Activated CD4-positive, alpha-beta T cell treated with anti-CD3 and anti-CD28 coated beads, Interleukin-2, amount 10 ng/mL, durations not matched to agents 7 days and 5 days (primary cell): ENCODE data around the gene KCNT1. TPM values are rescaled to one million over a fixed set of nuclear protein-coding genes. Genes with fewer than 3 reads are reported as not detected.

Source experiments
- CTCF ChIA-PET: fragments of 350-600 bp; sonication (Branson Sonifier 250); formaldehyde crosslinking; loops from one replicate; lab custom pipeline; 2021; ENCODE audit warnings: antibody characterized with exemption; lab: Charles Lee
- POLR2A ChIA-PET: fragments of 350-600 bp; sonication (Branson Sonifier 250); formaldehyde crosslinking; loops from one replicate; lab custom pipeline; 2021; ENCODE audit warnings: antibody characterized with exemption; lab: Charles Lee
- DNase-seq: peaks from one replicate; pipeline ENCODE4 v3.0.0-alpha.2; 2020
- H3K27ac Mint-ChIP-seq: one replicate; pipeline ENCODE4 v1.8.0; 2021; ENCODE audit warnings: mild to moderate bottlenecking, moderate library complexity, mixed read lengths
- H3K27me3 Mint-ChIP-seq: one replicate; pipeline ENCODE4 v1.8.0; 2021; ENCODE audit warnings: mixed read lengths
- H3K36me3 Mint-ChIP-seq: one replicate; pipeline ENCODE4 v1.8.0; 2021; ENCODE audit warnings: low read depth, mixed read lengths
- H3K4me1 Mint-ChIP-seq: one replicate; pipeline ENCODE4 v1.8.0; 2021; ENCODE audit warnings: mixed read lengths
- H3K4me3 Mint-ChIP-seq: one replicate; pipeline ENCODE4 v1.8.0; 2021; ENCODE audit warnings: mild to moderate bottlenecking, moderate library complexity, mixed read lengths
- H3K9me3 Mint-ChIP-seq: one replicate; pipeline ENCODE4 v1.8.0; 2021; ENCODE audit warnings: mixed read lengths
- total RNA-seq, 2 experiments: library from RNA; stranded (reverse); gene quantifications; one replicate each; pipeline ENCODE4 v1.2.3, GENCODE V29; 2021

Gene KCNT1
- total RNA-seq, 2 experiments from 2014 or later: 0.08 TPM; not detected in 1

GRCh38 chr9:135785013-135785575, 83.1 kb downstream of the KCNT1 start:
- POLR2A ChIA-PET: no interaction called here
- Mint-ChIP-seq H3K9me3 (no peaks in the 10 kb centered on the region), H3K36me3 (no peaks in the 10 kb centered on the region), H3K27me3 (no peaks in the 10 kb centered on the region), H3K4me3 (no peak overlapping the region), H3K27ac (no peak overlapping the region), H3K4me1 (no peaks in the 10 kb centered on the region)
- DNase-seq: no peak
- CTCF ChIA-PET: no interaction called here

GRCh38 chr9:135786146-135786690, 84.2 kb downstream of the KCNT1 start:
- Mint-ChIP-seq H3K4me3 (no peak overlapping the region), H3K4me1 (no peaks in the 10 kb centered on the region), H3K27me3 (no peaks in the 10 kb centered on the region), H3K36me3 (no peaks in the 10 kb centered on the region), H3K9me3 (no peaks in the 10 kb centered on the region), H3K27ac (no peak overlapping the region)
- ChIA-PET CTCF (interaction anchor here (0.7 kb wide), 1 partner anchor 463 kb away, joined by 3 read pairs; no protein-coding TSS in a partner anchor), POLR2A (no interaction called here)
- DNase-seq: no peak

- ChIA-PET CTCF (interaction anchor here (1.4 kb wide), 1 partner anchor 25 kb away, joined by 3 read pairs; no protein-coding TSS in a partner anchor), POLR2A (no interaction called here)
- no peak for DNase-seq
- Mint-ChIP-seq H3K4me1 (no peaks in the 10 kb centered on the region), H3K27ac (no peak overlapping the region), H3K4me3 (no peak overlapping the region), H3K9me3 (no peaks in the 10 kb centered on the region), H3K27me3 (no peaks in the 10 kb centered on the region), H3K36me3 (no peaks in the 10 kb centered on the region)
Observed at GRCh38 chr9:135787317-135787716, 85.3 kb downstream of the KCNT1 start.

- no peaks in the 10 kb centered on the region for H3K9me3 Mint-ChIP-seq
- no peak overlapping the region for H3K27ac Mint-ChIP-seq
- CTCF ChIA-PET: interaction anchor here (1.4 kb wide), 1 partner anchor 24 kb away, joined by 3 read pairs; no protein-coding TSS in a partner anchor
- DNase-seq: no peak
- H3K4me1 Mint-ChIP-seq: no peaks in the 10 kb centered on the region
- no peak overlapping the region for H3K4me3 Mint-ChIP-seq
- H3K36me3 Mint-ChIP-seq: no peaks in the 10 kb centered on the region
- POLR2A ChIA-PET: no interaction called here
- H3K27me3 Mint-ChIP-seq: no peaks in the 10 kb centered on the region
Observed at GRCh38 chr9:135787776-135788575, 86.0 kb downstream of the KCNT1 start.

GRCh38 chr9:135788576-135789300, 86.8 kb downstream of the KCNT1 start:
- no peaks in the 10 kb centered on the region for H3K4me1 Mint-ChIP-seq
- no peaks in the 10 kb centered on the region for H3K27me3 Mint-ChIP-seq
- H3K4me3 Mint-ChIP-seq: no peak overlapping the region
- CTCF ChIA-PET: interaction anchor here (1.4 kb wide), 1 partner anchor 23 kb away, joined by 3 read pairs; no protein-coding TSS in a partner anchor
- DNase-seq: no peak
- H3K9me3 Mint-ChIP-seq: no peaks in the 10 kb centered on the region
- H3K27ac Mint-ChIP-seq: no peak overlapping the region
- no peaks in the 10 kb centered on the region for H3K36me3 Mint-ChIP-seq
- POLR2A ChIA-PET: no interaction called here

- H3K9me3 Mint-ChIP-seq: no peaks in the 10 kb centered on the region
- POLR2A ChIA-PET: no interaction called here
- H3K4me3 Mint-ChIP-seq: no peak overlapping the region
- H3K4me1 Mint-ChIP-seq: no peaks in the 10 kb centered on the region
- DNase-seq: no peak
- H3K36me3 Mint-ChIP-seq: no peaks in the 10 kb centered on the region
- CTCF ChIA-PET: no interaction called here
- no peak overlapping the region for H3K27ac Mint-ChIP-seq
- no peaks in the 10 kb centered on the region for H3K27me3 Mint-ChIP-seq
Observed at GRCh38 chr9:135789838-135790291, 87.9 kb downstream of the KCNT1 start.

- POLR2A ChIA-PET: no interaction called here
- CTCF ChIA-PET: no interaction called here
- H3K4me3 Mint-ChIP-seq: no peak overlapping the region
- H3K27ac Mint-ChIP-seq: no peak overlapping the region
- H3K4me1 Mint-ChIP-seq: no peaks in the 10 kb centered on the region
- no peaks in the 10 kb centered on the region for H3K27me3 Mint-ChIP-seq
- no peak for DNase-seq
- H3K36me3 Mint-ChIP-seq: no peaks in the 10 kb centered on the region
- H3K9me3 Mint-ChIP-seq: no peaks in the 10 kb centered on the region
Observed at GRCh38 chr9:135790356-135790755, 88.4 kb downstream of the KCNT1 start.

GRCh38 chr9:135790850-135791249, 88.9 kb downstream of the KCNT1 start:
- ChIA-PET CTCF (no interaction called here), POLR2A (no interaction called here)
- no peaks in the 10 kb centered on the region for H3K36me3 Mint-ChIP-seq
- H3K27me3 Mint-ChIP-seq: no peaks in the 10 kb centered on the region
- H3K4me1 Mint-ChIP-seq: no peaks in the 10 kb centered on the region
- no peak overlapping the region for H3K4me3 Mint-ChIP-seq
- H3K9me3 Mint-ChIP-seq: no peaks in the 10 kb centered on the region
- no peak for DNase-seq
- H3K27ac Mint-ChIP-seq: no peak overlapping the region

GRCh38 chr9:135791431-135792267, 89.7 kb downstream of the KCNT1 start:
- ChIA-PET CTCF (no interaction called here), POLR2A (no interaction called here)
- Mint-ChIP-seq H3K27ac (no peak overlapping the region), H3K36me3 (no peaks in the 10 kb centered on the region), H3K4me3 (no peak overlapping the region), H3K4me1 (no peaks in the 10 kb centered on the region), H3K9me3 (no peaks in the 10 kb centered on the region), H3K27me3 (no peaks in the 10 kb centered on the region)
- no peak for DNase-seq

- Mint-ChIP-seq H3K4me1 (no peaks in the 10 kb centered on the region), H3K27me3 (no peaks in the 10 kb centered on the region), H3K4me3 (no peak overlapping the region), H3K9me3 (no peaks in the 10 kb centered on the region), H3K27ac (no peak overlapping the region), H3K36me3 (no peaks in the 10 kb centered on the region)
- CTCF ChIA-PET: no interaction called here
- POLR2A ChIA-PET: no interaction called here
- DNase-seq: no peak
Observed at GRCh38 chr9:135792268-135793128, 90.5 kb downstream of the KCNT1 start.

- H3K27ac Mint-ChIP-seq: no peak overlapping the region
Observed at GRCh38 chr9:135793221-135794056, 91.5 kb downstream of the KCNT1 start.

More at GRCh38 chr9:135793221-135794056, 91.5 kb downstream of the KCNT1 start:
- POLR2A ChIA-PET: no interaction called here
- no peaks in the 10 kb centered on the region for H3K9me3 Mint-ChIP-seq
- CTCF ChIA-PET: no interaction called here
- H3K4me1 Mint-ChIP-seq: no peaks in the 10 kb centered on the region
- H3K27me3 Mint-ChIP-seq: no peaks in the 10 kb centered on the region
- no peak overlapping the region for H3K4me3 Mint-ChIP-seq
- no peaks in the 10 kb centered on the region for H3K36me3 Mint-ChIP-seq
- DNase-seq: no peak
